SU-DHL-6 (cell line): ENCODE measurements around the gene ZFYVE9.

Source experiments
- H2AFZ ChIP-seq: fragments of 200-600 bp; sonication (generic); 2 replicates; pipeline ENCODE4 v1.6.1; 2014; ENCODE audit warnings: low read depth, mild to moderate bottlenecking, moderate library complexity, mixed read lengths, antibody characterized with exemption, low read length; ENCODE audit not compliant: severe bottlenecking
- H3F3A ChIP-seq: fragments of 200-600 bp; shearing (Covaris generic); 2 replicates; pipeline ENCODE4 v1.6.0; 2016; ENCODE audit warnings: antibody characterized with exemption, mild to moderate bottlenecking; ENCODE audit not compliant: insufficient read depth
- H3K27ac ChIP-seq: fragments of 200-600 bp; sonication (generic); 2 replicates; pipeline ENCODE4 v1.5.1; 2016; ENCODE audit warnings: low read depth, mild to moderate bottlenecking, low read length, moderate library complexity, mixed read lengths
- H3K27me3 ChIP-seq: fragments of 200-600 bp; sonication (generic), shearing (Covaris generic); 2 replicates; pipeline ENCODE4 v1.6.0; 2014; ENCODE audit warnings: mild to moderate bottlenecking, low read length
- H3K36me3 ChIP-seq: fragments of 200-600 bp; sonication (generic); 2 replicates; pipeline ENCODE4 v1.6.1; 2014; ENCODE audit warnings: mild to moderate bottlenecking, low read length, mixed read lengths
- H3K4me2 ChIP-seq: fragments of 300-600, 200-600 bp; shearing (Covaris generic), sonication (generic); 2 replicates; pipeline ENCODE4 v1.6.0; 2014; ENCODE audit warnings: low read length, low read depth, mild to moderate bottlenecking; ENCODE audit not compliant: poor library complexity, severe bottlenecking
- H3K4me3 ChIP-seq: fragments of 200-600 bp; sonication (generic); 2 replicates; pipeline ENCODE4 v1.5.1; 2014; ENCODE audit warnings: antibody characterized with exemption, low read length, mild to moderate bottlenecking, mixed read lengths; ENCODE audit not compliant: insufficient read depth, poor library complexity, severe bottlenecking
- H3K79me2 ChIP-seq: fragments of 200-600 bp; sonication (generic); 2 replicates; pipeline ENCODE4 v1.6.1; 2014; ENCODE audit warnings: mild to moderate bottlenecking, low read length, moderate library complexity; ENCODE audit not compliant: insufficient read depth
- H3K9ac ChIP-seq: fragments of 200-600 bp; sonication (generic); 2 replicates; pipeline ENCODE4 v1.7.0; 2014; ENCODE audit warnings: mild to moderate bottlenecking, low read length
- H3K9me2 ChIP-seq: fragments of 200-600 bp; sonication (generic); replicated peaks from 2 replicates; pipeline ENCODE4 v1.6.1; 2014; ENCODE audit warnings: low read length; ENCODE audit not compliant: insufficient read depth
- H3K9me3 ChIP-seq: fragments of 200-600 bp; sonication (generic); 2 replicates; pipeline ENCODE4 v1.6.1; 2014; ENCODE audit warnings: low read length, mixed read lengths; ENCODE audit not compliant: insufficient read depth
- H4K20me1 ChIP-seq: fragments of 200-600 bp; sonication (generic); 2 replicates; pipeline ENCODE4 v1.6.1; 2014; ENCODE audit warnings: low read depth, mild to moderate bottlenecking, antibody characterized with exemption, low read length, moderate library complexity, mixed read lengths
- EZH2phosphoT487 ChIP-seq: fragments of 200-600 bp; sonication (generic), shearing (Covaris generic); conservative IDR thresholded peaks from 2 replicates; pipeline ENCODE4 v1.6.1; 2018; ENCODE audit warnings: mild to moderate bottlenecking, antibody characterized with exemption, low read length, moderate library complexity, mixed read lengths
- TF ChIP-seq, protein P1 (sequence below): fragments of 200-600 bp; sonication (generic); IDR thresholded peaks from one replicate; pipeline ENCODE4 v1.5.1; 2017; ENCODE audit warnings: antibody characterized with exemption, mild to moderate bottlenecking, low read length, moderate library complexity; ENCODE audit not compliant: insufficient read depth, poor library complexity, severe bottlenecking

ZFYVE9 gene

DNA sequence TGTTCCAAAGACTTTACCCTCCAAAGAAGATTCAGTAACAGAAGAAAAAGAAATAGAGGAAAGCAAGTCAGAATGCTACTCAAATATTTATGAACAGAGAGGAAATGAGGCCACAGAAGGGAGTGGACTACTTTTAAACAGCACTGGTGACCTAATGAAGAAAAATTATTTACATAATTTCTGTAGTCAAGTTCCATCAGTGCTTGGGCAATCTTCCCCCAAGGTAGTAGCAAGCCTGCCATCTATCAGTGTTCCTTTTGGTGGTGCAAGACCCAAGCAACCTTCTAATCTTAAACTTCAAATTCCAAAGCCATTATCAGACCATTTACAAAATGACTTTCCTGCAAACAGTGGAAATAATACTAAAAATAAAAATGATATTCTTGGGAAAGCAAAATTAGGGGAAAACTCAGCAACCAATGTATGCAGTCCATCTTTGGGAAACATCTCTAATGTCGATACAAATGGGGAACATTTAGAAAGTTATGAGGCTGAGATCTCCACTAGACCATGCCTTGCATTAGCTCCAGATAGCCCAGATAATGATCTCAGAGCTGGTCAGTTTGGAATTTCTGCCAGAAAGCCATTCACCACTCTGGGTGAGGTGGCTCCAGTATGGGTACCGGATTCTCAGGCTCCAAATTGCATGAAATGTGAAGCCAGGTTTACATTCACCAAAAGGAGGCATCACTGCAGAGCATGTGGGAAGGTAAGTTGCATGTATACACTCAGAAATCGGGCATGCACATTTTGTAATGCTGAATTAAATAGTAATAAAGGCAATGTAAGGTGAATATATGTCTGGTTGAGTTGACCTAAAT is 97.2 kb downstream of the ZFYVE9 start:
- no peak overlapping the region for H3K9ac ChIP-seq
- H3K27ac ChIP-seq: no peak overlapping the region
- no peaks in the 10 kb centered on the region for H3K79me2 ChIP-seq
- H3K9me3 ChIP-seq: no peaks in the 10 kb centered on the region
- no peak overlapping the region for H2AFZ ChIP-seq
- H3K36me3 ChIP-seq: no peaks in the 10 kb centered on the region
- no peaks in the 10 kb centered on the region for H3K27me3 ChIP-seq
- TF ChIP-seq, protein P1, sequence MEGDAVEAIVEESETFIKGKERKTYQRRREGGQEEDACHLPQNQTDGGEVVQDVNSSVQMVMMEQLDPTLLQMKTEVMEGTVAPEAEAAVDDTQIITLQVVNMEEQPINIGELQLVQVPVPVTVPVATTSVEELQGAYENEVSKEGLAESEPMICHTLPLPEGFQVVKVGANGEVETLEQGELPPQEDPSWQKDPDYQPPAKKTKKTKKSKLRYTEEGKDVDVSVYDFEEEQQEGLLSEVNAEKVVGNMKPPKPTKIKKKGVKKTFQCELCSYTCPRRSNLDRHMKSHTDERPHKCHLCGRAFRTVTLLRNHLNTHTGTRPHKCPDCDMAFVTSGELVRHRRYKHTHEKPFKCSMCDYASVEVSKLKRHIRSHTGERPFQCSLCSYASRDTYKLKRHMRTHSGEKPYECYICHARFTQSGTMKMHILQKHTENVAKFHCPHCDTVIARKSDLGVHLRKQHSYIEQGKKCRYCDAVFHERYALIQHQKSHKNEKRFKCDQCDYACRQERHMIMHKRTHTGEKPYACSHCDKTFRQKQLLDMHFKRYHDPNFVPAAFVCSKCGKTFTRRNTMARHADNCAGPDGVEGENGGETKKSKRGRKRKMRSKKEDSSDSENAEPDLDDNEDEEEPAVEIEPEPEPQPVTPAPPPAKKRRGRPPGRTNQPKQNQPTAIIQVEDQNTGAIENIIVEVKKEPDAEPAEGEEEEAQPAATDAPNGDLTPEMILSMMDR: no peak
- TF ChIP-seq EZH2phosphoT487: no peak
- no peaks in the 10 kb centered on the region for H3F3A ChIP-seq
- no peak overlapping the region for H3K4me3 ChIP-seq
- H4K20me1 ChIP-seq: no peaks in the 10 kb centered on the region; the same call in 1 of the 2 replicates
- H3K9me2 ChIP-seq: no peaks in the 10 kb centered on the region
- H3K4me2 ChIP-seq: no peak overlapping the region

DNA sequence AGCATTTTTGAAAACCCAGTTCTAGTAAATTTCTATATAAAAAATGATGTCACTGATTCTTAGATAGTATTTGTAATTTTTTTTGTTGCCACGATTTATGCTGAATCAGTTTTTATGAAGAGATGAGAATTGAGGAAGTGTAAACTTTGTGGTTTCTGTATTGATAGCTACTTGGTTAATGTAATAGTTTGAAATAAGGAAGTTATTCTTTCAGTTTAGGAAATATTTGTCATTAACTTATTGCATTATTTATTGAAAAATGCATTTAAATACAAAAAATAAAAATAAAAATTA is 97.8 kb downstream of the ZFYVE9 start:
- no peaks in the 10 kb centered on the region for H3F3A ChIP-seq
- H3K9ac ChIP-seq: no peak overlapping the region
- no peak overlapping the region for H3K4me2 ChIP-seq
- H4K20me1 ChIP-seq: no peaks in the 10 kb centered on the region; the same call in 1 of the 2 replicates
- H3K9me3 ChIP-seq: no peaks in the 10 kb centered on the region
- TF ChIP-seq, protein P1: no peak
- TF ChIP-seq EZH2phosphoT487: no peak
- no peaks in the 10 kb centered on the region for H3K79me2 ChIP-seq
- no peak overlapping the region for H3K4me3 ChIP-seq
- H3K27ac ChIP-seq: no peak overlapping the region
- no peaks in the 10 kb centered on the region for H3K36me3 ChIP-seq
- H3K27me3 ChIP-seq: no peaks in the 10 kb centered on the region
- no peak overlapping the region for H2AFZ ChIP-seq
- no peaks in the 10 kb centered on the region for H3K9me2 ChIP-seq

DNA sequence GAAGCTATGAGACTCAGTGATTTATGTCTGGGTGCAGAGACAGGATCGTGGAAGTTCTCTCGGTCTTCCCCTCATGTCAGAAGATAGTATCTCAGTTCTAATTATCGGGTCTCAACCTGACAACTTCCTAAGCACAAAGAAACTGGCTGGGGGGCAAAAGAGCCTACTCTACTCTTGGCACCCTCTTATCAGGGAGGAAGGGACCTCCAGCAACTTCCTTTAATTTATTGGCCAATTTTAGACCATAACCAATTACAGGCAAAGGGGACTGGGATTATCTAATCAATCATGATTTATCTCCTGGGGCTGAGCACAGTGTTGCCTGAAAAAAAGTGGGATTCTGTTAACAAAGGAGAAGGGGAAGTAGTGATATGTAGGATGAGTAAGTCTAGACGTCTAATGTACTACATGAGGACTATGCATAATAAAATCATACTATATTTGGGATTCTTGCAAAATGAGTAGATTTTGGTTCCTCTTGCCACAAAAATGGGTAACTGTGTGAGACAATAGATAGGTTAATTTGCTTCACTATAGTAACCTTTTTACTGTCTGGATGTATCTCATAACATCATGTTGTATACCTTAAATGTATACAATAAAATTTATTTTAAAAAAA is 98.8 kb downstream of the ZFYVE9 start:
- no peak overlapping the region for H2AFZ ChIP-seq
- no peaks in the 10 kb centered on the region for H3K36me3 ChIP-seq
- no peaks in the 10 kb centered on the region for H3K9me2 ChIP-seq
- TF ChIP-seq, protein P1: no peak
- no peak for TF ChIP-seq EZH2phosphoT487
- H3K9me3 ChIP-seq: no peaks in the 10 kb centered on the region
- no peaks in the 10 kb centered on the region for H3F3A ChIP-seq
- H3K79me2 ChIP-seq: no peaks in the 10 kb centered on the region
- no peaks in the 10 kb centered on the region; the same call in 1 of the 2 replicates for H4K20me1 ChIP-seq
- H3K27ac ChIP-seq: no peak overlapping the region
- no peak overlapping the region for H3K9ac ChIP-seq
- H3K4me2 ChIP-seq: no peak overlapping the region
- no peaks in the 10 kb centered on the region for H3K27me3 ChIP-seq
- no peak overlapping the region for H3K4me3 ChIP-seq
